Stimulated activated CD4-positive, alpha-beta T cell treated with anti-CD3 and anti-CD28 coated beads, Interleukin-4, amount 100 ng/mL, for 4 hours (primary cell): Measurements from ENCODE around the gene TLCD3A.
"Not testable (repeated sequence)": the region's sequence is repeated elsewhere in the genome, so short reads cannot be mapped to it uniquely, and the experiment has no call there.

Experiments
- DNase-seq, 2 experiments: peaks; one replicate each; pipeline ENCODE4 v3.0.0-alpha.2; 2020

The TLCD3A gene

GRCh38 chr17:789931-790873, 57.8 kb downstream of the TLCD3A start:
- DNase-seq, result not testable (repeated sequence)

DNA sequence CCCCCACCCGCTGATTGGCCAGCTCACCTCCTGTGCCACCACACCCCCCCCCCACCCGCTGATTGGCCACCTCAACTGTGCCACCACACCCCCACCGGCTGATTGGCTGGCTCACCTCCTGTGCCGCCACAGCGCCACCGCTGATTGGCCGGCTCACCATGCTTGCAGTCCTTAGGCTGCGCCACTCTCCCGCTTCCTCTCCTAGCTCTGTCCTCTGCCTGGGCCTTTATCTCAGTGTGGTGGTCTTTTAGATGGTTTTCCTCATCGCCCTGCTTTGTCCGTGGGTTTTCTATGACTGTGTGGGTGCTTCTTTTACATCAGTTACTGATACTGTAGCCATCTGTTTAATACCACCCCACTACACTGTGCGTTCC, 58.5 kb downstream of the TLCD3A start:
- DNase-seq, result not testable (repeated sequence)

DNA sequence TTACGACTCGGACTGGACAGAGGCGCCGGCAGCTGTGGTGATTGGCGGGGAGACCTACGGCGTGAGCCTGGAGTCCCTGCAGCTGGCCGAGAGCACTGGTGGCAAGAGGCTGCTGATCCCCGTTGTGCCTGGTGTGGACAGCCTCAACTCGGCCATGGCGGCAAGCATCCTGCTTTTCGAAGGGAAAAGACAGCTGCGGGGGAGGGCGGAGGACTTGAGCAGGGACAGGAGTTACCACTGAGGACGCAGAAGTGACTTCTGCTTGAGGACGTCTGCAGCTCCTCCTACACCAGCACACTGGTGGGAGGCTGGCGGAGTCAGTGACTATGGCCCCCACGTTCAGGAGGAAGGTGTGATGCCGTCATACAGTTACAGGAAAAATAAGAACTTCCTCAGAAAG, 59.4 kb downstream of the TLCD3A start:
- no peak for DNase-seq

DNA sequence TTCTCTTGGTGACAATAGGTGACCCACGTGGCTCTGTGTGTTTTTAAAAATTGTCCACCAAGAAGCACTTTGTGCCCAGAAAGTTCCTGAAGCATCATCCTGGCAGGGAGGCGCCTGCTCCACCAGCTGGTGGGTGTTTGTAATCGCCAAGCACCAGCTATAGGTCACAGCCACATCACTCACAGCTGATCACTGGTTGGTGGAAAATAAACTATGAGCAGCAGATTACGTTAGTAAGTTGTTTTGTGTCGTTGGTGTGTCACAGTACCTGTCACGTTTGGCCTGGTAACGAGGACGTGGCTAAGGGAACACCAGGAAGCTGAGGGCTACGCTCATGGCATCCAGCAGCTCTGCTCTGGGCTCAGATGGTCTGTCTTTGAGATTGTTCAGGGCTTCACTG, 59.9 kb downstream of the TLCD3A start:
- no peak for DNase-seq
